GM19468 (cell line): ENCODE measurements around the gene RNF149.
"Not testable (repeated sequence)": the region's sequence is repeated elsewhere in the genome, so short reads cannot be mapped to it uniquely, and the experiment has no call there.

Experiments used
- ATAC-seq: cut with Tn5 transposase; IDR thresholded peaks from one replicate; pipeline ENCODE4 v1.9.1; 2021; ENCODE audit warnings: mild to moderate bottlenecking, moderate library complexity, moderate number of reproducible peaks; ENCODE audit not compliant: unreplicated experiment; ENCODE audit errors: extremely low read depth

Gene RNF149

DNA sequence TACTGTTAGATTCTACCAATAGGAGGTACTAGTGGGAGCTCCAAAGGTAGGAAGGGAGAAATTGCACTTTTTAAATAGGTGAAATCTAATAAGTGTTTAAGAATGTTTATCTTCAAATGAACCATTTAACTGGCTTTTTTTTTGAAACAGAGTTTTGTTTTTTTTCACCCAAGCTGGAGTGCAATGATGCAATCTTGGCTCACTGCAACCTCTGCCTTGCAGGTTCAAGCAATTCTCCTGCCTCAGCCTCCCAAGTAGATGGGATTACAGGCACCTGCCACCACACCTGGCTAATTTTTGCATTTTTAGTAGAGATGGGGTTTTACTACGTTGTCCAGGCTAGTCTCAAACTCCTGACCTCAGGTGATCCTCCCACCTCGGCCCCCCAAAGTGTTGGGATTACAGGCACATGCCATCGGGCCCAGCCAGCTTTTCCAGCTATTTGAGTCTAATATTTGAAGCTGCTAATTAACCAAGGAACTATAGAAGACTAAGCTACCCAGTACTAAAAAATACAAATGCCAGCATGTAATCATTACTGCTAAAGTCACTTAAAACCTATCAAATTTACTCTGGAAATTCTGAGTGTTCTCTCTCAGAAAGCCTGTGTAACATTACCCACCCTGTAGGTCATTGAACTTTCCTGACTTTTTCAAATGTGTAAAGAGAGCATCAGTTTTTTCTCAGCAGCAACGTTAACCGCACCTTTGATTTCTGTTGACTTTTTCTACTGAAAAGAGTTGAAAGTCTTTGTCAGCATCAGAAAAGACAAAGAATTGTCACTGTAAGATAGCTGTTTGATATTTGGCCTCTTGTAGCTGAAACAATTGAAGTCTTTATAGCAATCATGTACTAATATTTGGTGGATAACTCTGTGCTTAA lies 24.6 kb upstream of the RNF149 start:
- ATAC-seq, result no peak

GRCh38 chr2:101331202-101331601 lies 22.7 kb upstream of the RNF149 start:
- ATAC-seq, result no peak

DNA sequence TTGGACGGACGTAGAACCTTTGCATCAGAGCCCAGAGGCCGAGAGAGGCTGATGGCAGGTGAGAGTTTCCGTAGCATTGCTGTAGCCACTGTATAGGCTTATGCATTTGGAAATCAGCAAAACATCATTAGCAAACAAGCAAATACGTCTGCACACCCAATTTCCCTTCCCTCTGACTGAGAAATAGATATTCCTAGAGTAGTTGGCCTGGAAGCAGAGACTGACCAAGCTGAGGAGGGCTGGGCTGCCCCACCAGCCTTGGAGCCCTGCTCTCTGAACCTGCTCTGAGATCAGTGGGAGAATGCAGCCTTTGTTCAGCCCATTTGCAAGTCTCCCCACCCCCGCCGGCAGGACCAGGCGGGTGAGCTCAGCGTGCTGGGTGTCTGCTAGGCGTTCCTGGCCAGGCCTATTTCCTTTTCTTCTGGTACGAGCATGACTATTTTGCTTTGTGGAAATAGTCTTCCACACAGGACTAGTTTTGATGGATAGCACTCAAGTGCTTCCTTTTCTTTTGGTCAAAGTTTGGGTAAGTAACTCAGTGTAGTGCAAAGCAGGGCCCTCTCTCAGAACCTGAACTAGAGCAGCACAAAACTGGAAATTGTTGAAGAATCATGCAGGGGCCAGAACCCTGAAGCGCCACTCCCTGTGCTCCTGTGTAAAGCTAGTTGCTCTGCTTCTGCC lies 21.9 kb upstream of the RNF149 start:
- ATAC-seq, result no peak

GRCh38 chr2:101329026-101329425 lies 20.5 kb upstream of the RNF149 start:
- no peak for ATAC-seq

GRCh38 chr2:101328474-101329007 lies 20.0 kb upstream of the RNF149 start:
- ATAC-seq, result no peak

GRCh38 chr2:101327863-101328394 lies 19.4 kb upstream of the RNF149 start:
- no peak for ATAC-seq

DNA sequence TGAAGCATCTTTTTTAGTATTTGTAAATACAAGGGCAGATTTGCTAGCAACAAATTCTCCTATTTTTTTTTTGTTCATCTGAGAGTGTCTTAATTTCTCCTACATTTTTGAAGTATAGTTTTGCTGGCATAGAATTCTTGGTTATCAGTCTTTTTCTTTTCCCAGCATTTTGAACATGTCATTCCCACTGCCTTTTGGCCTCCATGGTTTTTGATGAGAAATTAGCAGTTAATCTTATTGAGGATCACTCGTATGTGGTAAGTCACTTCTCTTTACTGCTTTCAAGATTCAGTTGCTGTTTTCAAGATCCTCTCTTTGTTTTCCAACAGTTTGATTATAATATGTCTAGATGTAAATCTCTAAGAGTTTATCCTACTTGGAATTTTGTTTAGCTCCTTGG lies 16.9 kb upstream of the RNF149 start:
- no peak for ATAC-seq

- not testable (repeated sequence) for ATAC-seq
Observed at GRCh38 chr2:101316568-101316967, 8.1 kb upstream of the RNF149 start.

GRCh38 chr2:101311696-101312017 lies 3.2 kb upstream of the RNF149 start:
- no peak for ATAC-seq

DNA sequence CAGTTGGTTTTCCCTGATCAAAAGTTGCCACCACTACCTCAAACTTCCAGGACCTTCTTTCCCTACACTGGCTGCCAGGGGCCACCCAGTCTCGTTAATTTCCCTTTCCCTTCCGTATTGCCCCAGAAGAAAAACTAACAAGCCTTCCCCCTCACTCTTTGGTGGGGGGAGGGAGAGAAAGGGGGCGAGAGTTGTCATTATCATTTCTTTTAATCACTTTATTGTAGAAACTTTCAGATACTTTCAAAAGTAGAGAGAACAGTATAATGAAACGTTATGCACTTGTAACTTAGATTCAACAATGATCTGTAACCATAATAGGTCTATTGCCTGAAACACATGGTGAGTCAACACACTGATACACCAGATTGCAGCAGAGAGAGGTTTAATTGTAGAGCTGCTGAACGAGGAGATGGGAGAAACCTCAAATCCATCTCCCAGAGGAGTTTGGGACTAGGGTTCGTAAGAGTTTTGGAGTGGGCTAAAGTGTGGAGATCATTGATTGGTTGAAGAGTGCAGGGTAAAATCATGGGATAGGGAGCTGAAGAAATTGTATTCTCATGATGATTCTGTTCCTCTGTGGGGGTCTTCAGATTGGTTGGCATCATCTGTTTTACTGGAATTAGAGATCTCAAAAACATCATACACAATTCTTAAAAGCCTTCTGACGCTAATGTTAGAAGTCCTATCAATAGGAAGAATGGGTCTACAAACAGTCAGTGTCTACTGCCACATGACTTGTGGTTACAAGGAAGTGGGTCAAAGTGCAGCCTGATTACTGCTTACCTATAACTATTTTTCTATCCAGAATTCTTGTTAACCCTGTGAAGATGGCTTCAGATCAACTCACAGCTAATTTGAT lies 2.6 kb upstream of the RNF149 start:
- no peak for ATAC-seq

GRCh38 chr2:101310090-101310833 lies 1.8 kb upstream of the RNF149 start:
- ATAC-seq, result no peak

DNA sequence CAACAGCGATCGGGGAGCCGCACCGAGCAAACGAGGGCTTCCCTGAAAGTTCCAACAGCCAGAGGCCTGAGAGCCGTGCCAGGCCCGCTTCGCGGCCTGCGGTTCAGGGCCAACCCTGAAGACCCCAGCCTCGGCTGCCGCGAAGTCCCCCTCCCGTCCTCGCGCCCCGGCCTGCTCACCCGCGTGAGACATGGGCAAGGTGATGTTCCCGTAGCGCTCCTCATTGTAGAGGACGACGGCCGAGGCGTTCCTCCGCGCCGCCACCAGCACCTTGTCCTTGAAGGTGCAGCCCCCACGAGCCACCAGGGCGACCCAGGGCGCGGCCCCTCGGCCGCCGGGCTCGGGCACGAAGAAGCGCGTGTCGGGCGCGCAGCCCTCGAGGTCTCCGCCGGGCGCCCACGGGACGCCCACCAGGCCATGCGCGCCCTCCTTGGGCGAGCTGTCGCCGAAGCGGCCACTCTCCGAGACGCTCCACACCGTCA lies 510 bp downstream of the RNF149 start:
- no peak for ATAC-seq

GRCh38 chr2:101307503-101307902 lies 998 bp downstream of the RNF149 start:
- ATAC-seq, result no peak

GRCh38 chr2:101306410-101306809 lies 2.1 kb downstream of the RNF149 start:
- ATAC-seq, result no peak

DNA sequence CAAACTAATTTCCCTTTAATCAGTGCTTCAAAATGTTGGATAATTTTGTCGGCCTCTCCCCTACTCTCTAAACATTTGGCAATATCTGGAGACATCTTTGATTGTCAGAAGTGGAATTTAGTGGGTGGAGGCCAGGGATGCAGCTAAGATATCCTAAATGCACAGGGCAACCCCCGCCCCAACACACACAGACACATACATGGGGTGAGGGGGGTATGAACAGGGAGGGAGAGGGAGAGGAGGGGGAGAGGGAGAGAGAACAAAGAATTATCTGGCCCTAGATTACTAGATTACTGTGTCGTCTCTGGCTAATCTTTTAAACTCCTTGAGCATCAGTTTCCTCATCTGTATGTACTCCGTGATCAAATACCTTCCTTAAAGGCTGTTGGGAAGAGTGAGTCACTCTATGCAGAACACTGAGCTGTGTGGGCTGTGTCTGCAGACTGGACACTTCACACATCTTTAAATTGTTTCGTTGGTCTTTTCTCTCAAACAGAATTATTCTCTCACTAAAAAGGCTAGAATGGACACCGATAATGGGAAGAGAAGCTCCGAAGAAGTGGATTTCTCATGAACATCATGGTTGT lies 2.9 kb downstream of the RNF149 start:
- ATAC-seq, result no peak

DNA sequence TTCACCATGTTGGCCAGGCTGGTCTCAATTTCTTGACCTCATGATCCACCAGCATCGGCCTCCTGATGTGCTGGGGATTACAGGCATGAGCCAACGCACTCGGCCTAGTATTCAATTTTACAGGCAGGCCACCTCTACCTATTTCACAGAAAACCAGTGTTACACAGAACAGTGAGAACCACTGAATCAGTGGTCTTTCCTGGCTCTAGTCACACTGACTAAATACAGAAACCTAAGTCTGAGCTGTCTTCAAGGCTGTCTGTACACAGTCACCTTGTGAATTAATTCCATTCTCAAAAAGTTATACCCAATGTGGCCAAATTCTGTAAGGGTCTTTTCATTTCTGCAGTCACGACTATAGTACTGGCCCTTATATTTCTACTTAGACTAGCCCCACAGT lies 3.5 kb downstream of the RNF149 start:
- ATAC-seq, result no peak

DNA sequence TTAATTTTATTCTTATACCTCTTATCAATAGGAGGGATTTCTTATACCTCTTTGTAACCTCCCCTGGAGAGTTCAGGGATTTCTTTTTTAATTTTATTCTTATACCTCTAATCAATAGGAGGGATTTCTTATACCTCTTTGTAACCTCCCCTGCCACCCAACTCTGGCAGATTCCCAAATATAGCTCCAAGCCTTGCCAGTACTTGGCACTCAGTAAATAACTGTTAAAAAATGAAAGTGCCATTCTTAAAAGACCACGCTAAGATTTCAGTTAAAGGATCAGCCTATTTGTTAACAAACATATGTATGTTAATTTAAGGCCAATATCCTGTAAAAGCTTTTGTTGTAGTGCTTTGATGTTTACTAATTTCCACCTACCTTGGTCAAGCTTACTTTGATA lies 4.8 kb downstream of the RNF149 start:
- ATAC-seq, result no peak

GRCh38 chr2:101302016-101302415 lies 6.5 kb downstream of the RNF149 start:
- ATAC-seq, result no peak

- ATAC-seq, result no peak
Observed at GRCh38 chr2:101300836-101301235, 7.7 kb downstream of the RNF149 start.
